Activated naive CD4-positive, alpha-beta T cell treated with anti-CD3 and anti-CD28 coated beads, Interleukin-2, amount 50 U/mL, for 24 hours (primary cell): ENCODE data around the gene SLFN5.
"Not testable (repeated sequence)": the region's sequence is repeated elsewhere in the genome, so short reads cannot be mapped to it uniquely, and the experiment has no call there.

Source experiments
- H3K27ac Mint-ChIP-seq: one replicate; pipeline ENCODE4 v1.8.0; 2021; ENCODE audit warnings: mild to moderate bottlenecking, mixed read lengths
- H3K27me3 Mint-ChIP-seq: one replicate; pipeline ENCODE4 v1.8.0; 2021; ENCODE audit warnings: mixed read lengths
- H3K36me3 Mint-ChIP-seq: one replicate; pipeline ENCODE4 v1.8.0; 2021; ENCODE audit warnings: mixed read lengths
- H3K4me1 Mint-ChIP-seq: one replicate; pipeline ENCODE4 v1.8.0; 2021; ENCODE audit warnings: mixed read lengths
- H3K4me3 Mint-ChIP-seq: one replicate; pipeline ENCODE4 v1.8.0; 2021; ENCODE audit warnings: mild to moderate bottlenecking, mixed read lengths
- H3K9me3 Mint-ChIP-seq: one replicate; pipeline ENCODE4 v1.8.0; 2021; ENCODE audit warnings: mixed read lengths

Gene SLFN5

GRCh38 chr17:35242805-35243560 lies at the start of gene SLFN5:
SLFN5 (plus strand) TSS chr17:35243072; CDS start chr17:35258691, 15,619 bp downstream.
- Mint-ChIP-seq H3K4me3 (peak within 1 kb of the TSS; percentile 97), H3K9me3 (no peaks in the 10 kb centered on the region), H3K27ac (peak within 1 kb of the TSS; percentile 99), H3K27me3 (no peaks in the 10 kb centered on the region), H3K4me1 (peaks cover 74% of the 10 kb centered on the region), H3K36me3 (peaks cover 10% of the 10 kb centered on the region)

GRCh38 chr17:35194001-35194400 lies 48.9 kb upstream of the SLFN5 start, which contains the start of gene SLC35G3:
SLC35G3 (minus strand) TSS chr17:35194393; CDS start chr17:35194307, 86 bp downstream.
- H3K4me3 Mint-ChIP-seq = peak within 1 kb of the TSS; percentile 65
- H3K9me3 Mint-ChIP-seq, H3K27me3 Mint-ChIP-seq, H3K36me3 Mint-ChIP-seq: not testable (repeated sequence)
- H3K27ac Mint-ChIP-seq = peak within 1 kb of the TSS; percentile 76
- H3K4me1 Mint-ChIP-seq = peaks cover 51% of the 10 kb centered on the region

- not testable (repeated sequence) for H3K4me3 Mint-ChIP-seq, H3K36me3 Mint-ChIP-seq, H3K9me3 Mint-ChIP-seq, H3K27me3 Mint-ChIP-seq, H3K27ac Mint-ChIP-seq
- peaks cover 40% of the 10 kb centered on the region for H3K4me1 Mint-ChIP-seq
Observed at GRCh38 chr17:35195062-35195461, 47.8 kb upstream of the SLFN5 start.

- H3K4me3 Mint-ChIP-seq = not testable (repeated sequence)
Observed at GRCh38 chr17:35202582-35202981, 40.3 kb upstream of the SLFN5 start.

GRCh38 chr17:35210741-35211140 lies 32.1 kb upstream of the SLFN5 start:
- Mint-ChIP-seq H3K27ac (peak overlapping the region; percentile 78), H3K4me1 (peaks cover 88% of the 10 kb centered on the region), H3K4me3 (peak overlapping the region; percentile 53), H3K36me3 (peaks cover 2% of the 10 kb centered on the region), H3K9me3 (peaks cover 5% of the 10 kb centered on the region), H3K27me3 (no peaks in the 10 kb centered on the region)

More at GRCh38 chr17:35202582-35202981, 40.3 kb upstream of the SLFN5 start:
- peaks cover 25% of the 10 kb centered on the region for H3K4me1 Mint-ChIP-seq
- H3K36me3 Mint-ChIP-seq, H3K27ac Mint-ChIP-seq, H3K27me3 Mint-ChIP-seq, H3K9me3 Mint-ChIP-seq: not testable (repeated sequence)

- peaks cover 89% of the 10 kb centered on the region for H3K4me1 Mint-ChIP-seq
- peak overlapping the region; percentile 82 for H3K27ac Mint-ChIP-seq
- H3K36me3 Mint-ChIP-seq = no peaks in the 10 kb centered on the region
- peaks cover 5% of the 10 kb centered on the region for H3K9me3 Mint-ChIP-seq
- H3K4me3 Mint-ChIP-seq = peak overlapping the region; percentile 63
- H3K27me3 Mint-ChIP-seq = no peaks in the 10 kb centered on the region
Observed at GRCh38 chr17:35212668-35213067, 30.2 kb upstream of the SLFN5 start.

- Mint-ChIP-seq H3K9me3 (peaks cover 5% of the 10 kb centered on the region), H3K36me3 (no peaks in the 10 kb centered on the region), H3K27me3 (no peaks in the 10 kb centered on the region), H3K4me1 (peaks cover 92% of the 10 kb centered on the region), H3K27ac (peak overlapping the region; percentile 82), H3K4me3 (peak overlapping the region; percentile 63)
Observed at GRCh38 chr17:35213412-35213940, 29.4 kb upstream of the SLFN5 start.

GRCh38 chr17:35214192-35214591 lies 28.7 kb upstream of the SLFN5 start:
- Mint-ChIP-seq H3K27ac (peak overlapping the region; percentile 82), H3K4me3 (peak overlapping the region; percentile 63), H3K27me3 (no peaks in the 10 kb centered on the region), H3K4me1 (peaks cover 92% of the 10 kb centered on the region), H3K36me3 (peaks cover 2% of the 10 kb centered on the region), H3K9me3 (peaks cover 5% of the 10 kb centered on the region)

- H3K27me3 Mint-ChIP-seq = no peaks in the 10 kb centered on the region
Observed at GRCh38 chr17:35214631-35215273, 28.1 kb upstream of the SLFN5 start.

GRCh38 chr17:35217107-35217506 lies 25.8 kb upstream of the SLFN5 start:
- peaks cover 4% of the 10 kb centered on the region for H3K36me3 Mint-ChIP-seq
- no peaks in the 10 kb centered on the region for H3K27me3 Mint-ChIP-seq
- H3K9me3 Mint-ChIP-seq = peaks cover 5% of the 10 kb centered on the region
- peak overlapping the region; percentile 43 for H3K4me3 Mint-ChIP-seq
- peaks cover 89% of the 10 kb centered on the region for H3K4me1 Mint-ChIP-seq
- H3K27ac Mint-ChIP-seq = peak overlapping the region; percentile 89

More at GRCh38 chr17:35214631-35215273, 28.1 kb upstream of the SLFN5 start:
- Mint-ChIP-seq H3K4me3 (peak overlapping the region; percentile 63), H3K36me3 (peaks cover 2% of the 10 kb centered on the region), H3K27ac (peak overlapping the region; percentile 82), H3K9me3 (peaks cover 5% of the 10 kb centered on the region), H3K4me1 (peaks cover 92% of the 10 kb centered on the region)

- Mint-ChIP-seq H3K36me3 (peaks cover 9% of the 10 kb centered on the region), H3K9me3 (no peaks in the 10 kb centered on the region), H3K4me3 (peak overlapping the region; percentile 75), H3K4me1 (peaks cover 75% of the 10 kb centered on the region), H3K27me3 (no peaks in the 10 kb centered on the region), H3K27ac (peak overlapping the region; percentile 94)
Observed at GRCh38 chr17:35218915-35219314, 24.0 kb upstream of the SLFN5 start.

- Mint-ChIP-seq H3K9me3 (no peaks in the 10 kb centered on the region), H3K4me3 (no peak overlapping the region), H3K4me1 (peaks cover 64% of the 10 kb centered on the region), H3K27me3 (no peaks in the 10 kb centered on the region), H3K27ac (no peak overlapping the region), H3K36me3 (peaks cover 12% of the 10 kb centered on the region)
Observed at GRCh38 chr17:35222452-35222851, 20.4 kb upstream of the SLFN5 start.

GRCh38 chr17:35224436-35224835 lies 18.4 kb upstream of the SLFN5 start:
- Mint-ChIP-seq H3K4me3 (no peak overlapping the region), H3K9me3 (no peaks in the 10 kb centered on the region), H3K4me1 (peaks cover 65% of the 10 kb centered on the region), H3K27ac (no peak overlapping the region), H3K36me3 (peaks cover 11% of the 10 kb centered on the region), H3K27me3 (no peaks in the 10 kb centered on the region)

- H3K4me3 Mint-ChIP-seq = no peak overlapping the region
Observed at GRCh38 chr17:35227546-35227945, 15.3 kb upstream of the SLFN5 start.

GRCh38 chr17:35229638-35230037 lies 13.2 kb upstream of the SLFN5 start:
- no peaks in the 10 kb centered on the region for H3K27me3 Mint-ChIP-seq
- H3K4me3 Mint-ChIP-seq = no peak overlapping the region
- peak overlapping the region; percentile 4 for H3K27ac Mint-ChIP-seq
- H3K36me3 Mint-ChIP-seq = peaks cover 8% of the 10 kb centered on the region
- H3K4me1 Mint-ChIP-seq = peaks cover 81% of the 10 kb centered on the region
- H3K9me3 Mint-ChIP-seq = no peaks in the 10 kb centered on the region

More at GRCh38 chr17:35227546-35227945, 15.3 kb upstream of the SLFN5 start:
- Mint-ChIP-seq H3K27me3 (no peaks in the 10 kb centered on the region), H3K27ac (peak overlapping the region; percentile 53), H3K36me3 (peaks cover 16% of the 10 kb centered on the region), H3K4me1 (peaks cover 73% of the 10 kb centered on the region), H3K9me3 (no peaks in the 10 kb centered on the region)

GRCh38 chr17:35234315-35234714 lies 8.6 kb upstream of the SLFN5 start:
- not testable (repeated sequence) for H3K9me3 Mint-ChIP-seq, H3K27me3 Mint-ChIP-seq, H3K4me3 Mint-ChIP-seq, H3K36me3 Mint-ChIP-seq
- peak overlapping the region; percentile 92 for H3K27ac Mint-ChIP-seq
- H3K4me1 Mint-ChIP-seq = peaks cover 94% of the 10 kb centered on the region
